CD4-positive, alpha-beta T cell treated with Interleukin-17A for 4 hours (primary cell): ENCODE measurements around the gene MTCL1.

Source experiments
- DNase-seq: peaks from one replicate; pipeline ENCODE4 v3.0.0-alpha.2; 2020; ENCODE audit warnings: mixed read lengths

Gene MTCL1

DNA sequence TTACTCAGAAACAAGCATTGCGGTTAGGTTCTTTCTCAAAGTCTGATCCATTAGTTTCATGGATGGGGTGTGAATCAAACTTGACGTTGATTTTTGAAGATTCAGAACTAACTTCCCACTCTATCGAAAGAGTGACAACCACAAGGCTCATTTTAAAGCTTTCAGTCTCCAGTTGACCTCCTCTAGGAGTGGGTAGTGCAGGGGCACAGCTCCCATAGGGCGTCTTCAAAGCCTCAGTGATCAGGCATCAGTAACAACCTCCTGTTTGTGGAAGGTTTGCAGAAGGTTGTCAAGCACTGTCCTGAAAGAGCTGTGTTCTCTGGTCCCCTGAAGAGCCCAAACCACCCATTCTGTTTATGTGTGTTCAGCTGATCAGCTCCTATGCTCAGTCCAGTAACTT is 10.2 kb downstream of the MTCL1 start:
- no peak for DNase-seq

DNA sequence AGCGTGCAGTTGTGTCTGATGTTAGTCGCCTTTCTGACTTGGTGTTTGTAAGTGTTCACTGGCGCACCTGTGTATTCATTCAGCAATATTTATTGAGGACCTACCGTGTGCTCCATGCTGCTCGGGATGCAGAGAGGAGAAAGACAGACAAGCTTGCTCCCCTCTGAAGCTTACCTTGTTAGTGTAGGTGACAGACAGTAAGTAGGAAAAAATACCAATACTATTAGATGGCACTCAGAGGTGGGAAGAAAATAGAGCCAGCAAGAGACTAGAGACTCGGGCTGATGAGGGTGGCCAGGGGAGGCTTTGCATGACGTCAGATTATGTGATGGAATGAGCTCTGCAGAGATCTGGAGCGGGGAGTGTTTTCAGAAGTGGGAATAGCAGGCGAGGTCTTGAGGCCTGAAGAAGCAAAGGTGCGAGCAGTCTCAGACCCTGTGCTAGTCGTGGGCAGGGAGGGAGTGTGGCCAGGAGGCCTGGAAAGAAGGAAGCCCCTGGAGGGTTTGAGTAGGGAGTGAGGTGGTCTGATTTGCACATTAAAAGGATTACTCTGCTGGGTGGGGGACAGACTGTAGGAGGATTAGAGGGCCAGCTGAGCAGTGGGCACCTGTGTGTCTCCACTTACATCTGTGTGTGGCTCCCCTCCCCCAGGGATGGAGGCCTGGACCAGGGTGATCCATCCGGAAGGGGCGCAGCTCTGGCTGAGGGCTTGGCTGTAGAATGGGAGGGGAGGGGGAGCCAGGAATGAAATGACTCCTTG is 11.8 kb downstream of the MTCL1 start:
- DNase-seq = no peak

DNA sequence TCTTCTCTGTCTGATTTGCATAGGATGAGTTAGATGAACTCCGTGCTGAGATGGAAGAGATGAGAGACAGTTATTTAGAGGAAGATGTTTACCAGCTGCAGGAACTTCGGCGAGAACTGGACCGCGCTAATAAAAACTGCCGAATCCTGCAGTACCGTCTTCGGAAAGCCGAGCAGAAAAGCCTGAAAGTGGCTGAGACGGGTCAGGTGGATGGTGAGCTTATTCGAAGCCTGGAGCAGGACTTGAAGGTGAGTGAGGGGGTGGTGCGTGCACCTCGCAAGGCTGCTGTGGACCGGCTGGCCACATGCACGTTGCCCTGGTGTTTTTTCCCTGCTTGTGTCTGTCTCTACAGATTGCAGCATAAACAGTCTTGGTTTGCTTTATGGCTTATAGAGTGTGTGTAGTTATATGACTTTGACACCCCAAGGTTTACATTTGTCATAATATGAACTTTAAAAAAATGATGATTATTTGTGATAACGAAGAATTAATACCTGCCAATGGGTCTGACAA is 13.1 kb downstream of the MTCL1 start:
- no peak for DNase-seq

DNA sequence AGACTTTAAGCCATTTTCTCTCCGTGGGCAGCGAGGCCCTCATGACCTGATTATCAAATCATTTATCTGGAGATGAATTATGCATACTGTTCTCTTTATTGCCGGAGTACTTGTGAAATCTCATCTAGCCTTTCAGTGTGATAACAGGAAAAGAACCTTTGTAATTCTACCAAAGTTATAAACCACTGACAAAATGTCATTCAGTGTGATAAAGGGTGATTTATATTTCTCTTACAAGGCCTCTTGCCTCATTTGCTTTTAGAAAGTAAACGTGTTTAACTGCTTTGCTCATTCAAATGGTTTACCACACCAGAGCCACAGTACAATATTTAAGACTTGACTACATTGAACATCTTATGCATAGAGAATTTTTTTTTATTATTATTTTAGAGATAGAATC is 13.8 kb downstream of the MTCL1 start:
- no peak for DNase-seq

DNA sequence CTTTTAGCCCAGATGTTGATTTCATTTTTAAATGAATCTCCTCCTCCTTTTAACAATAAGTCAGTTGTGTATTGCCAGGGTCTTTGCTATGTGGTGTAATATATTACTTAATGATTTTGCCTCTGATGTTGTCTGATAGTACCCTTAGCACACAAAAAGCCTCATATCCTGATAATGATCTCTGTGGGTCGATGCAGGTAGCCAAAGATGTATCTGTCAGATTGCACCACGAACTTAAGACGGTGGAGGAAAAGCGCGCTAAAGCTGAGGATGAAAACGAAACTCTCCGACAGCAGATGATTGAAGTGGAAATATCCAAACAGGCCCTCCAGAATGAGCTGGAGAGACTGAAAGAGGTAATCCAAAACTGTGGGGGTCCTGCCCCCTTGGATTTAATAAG is 14.8 kb downstream of the MTCL1 start:
- no peak for DNase-seq

DNA sequence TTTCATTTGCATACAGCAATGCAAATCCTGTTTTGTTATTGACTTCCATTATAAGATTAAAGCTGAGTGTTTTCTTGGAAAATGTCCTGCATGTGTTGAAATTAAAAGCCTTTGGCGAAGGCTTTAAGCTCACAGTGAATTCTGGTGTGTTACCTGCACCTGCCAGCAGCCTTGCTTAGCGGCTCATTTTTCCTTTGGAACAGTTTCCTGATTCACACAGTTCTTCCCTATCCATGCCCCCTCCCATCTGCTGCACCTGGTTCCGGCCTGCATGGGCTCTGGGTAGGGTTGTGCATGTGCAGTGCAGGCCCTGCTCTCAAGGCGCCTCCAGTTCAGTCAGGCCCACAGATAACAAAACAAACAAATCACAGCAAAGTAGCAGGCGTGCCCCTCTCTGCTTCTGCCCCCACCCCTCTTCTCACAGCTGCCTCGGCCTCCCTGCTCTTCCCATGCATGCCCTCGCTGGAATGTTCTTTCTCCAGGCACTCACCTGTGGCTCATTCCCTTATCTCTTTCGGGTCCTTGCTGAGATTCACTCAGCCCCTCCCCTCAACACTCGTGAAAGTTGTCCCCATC is 15.8 kb downstream of the MTCL1 start:
- no peak for DNase-seq

DNA sequence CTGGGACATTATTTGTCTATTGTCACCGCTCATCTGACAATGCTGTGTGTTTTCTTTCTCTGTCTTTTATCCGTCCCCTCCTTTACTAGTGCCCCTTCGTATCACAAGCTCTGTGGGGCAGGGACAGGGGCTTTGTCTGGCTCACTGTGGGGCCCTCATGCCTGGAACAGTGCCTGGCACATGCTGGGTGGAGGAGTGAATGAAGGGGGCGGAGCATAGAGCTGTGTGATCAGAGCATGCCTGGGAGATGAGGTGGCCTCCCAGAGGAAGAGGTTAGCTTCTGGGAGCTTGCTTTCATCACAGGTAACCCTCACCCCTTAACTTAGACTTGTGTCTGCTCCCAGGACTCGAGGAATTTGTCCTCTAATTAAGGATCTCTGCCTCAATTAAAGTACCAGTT is 16.4 kb downstream of the MTCL1 start:
- DNase-seq = no peak

DNA sequence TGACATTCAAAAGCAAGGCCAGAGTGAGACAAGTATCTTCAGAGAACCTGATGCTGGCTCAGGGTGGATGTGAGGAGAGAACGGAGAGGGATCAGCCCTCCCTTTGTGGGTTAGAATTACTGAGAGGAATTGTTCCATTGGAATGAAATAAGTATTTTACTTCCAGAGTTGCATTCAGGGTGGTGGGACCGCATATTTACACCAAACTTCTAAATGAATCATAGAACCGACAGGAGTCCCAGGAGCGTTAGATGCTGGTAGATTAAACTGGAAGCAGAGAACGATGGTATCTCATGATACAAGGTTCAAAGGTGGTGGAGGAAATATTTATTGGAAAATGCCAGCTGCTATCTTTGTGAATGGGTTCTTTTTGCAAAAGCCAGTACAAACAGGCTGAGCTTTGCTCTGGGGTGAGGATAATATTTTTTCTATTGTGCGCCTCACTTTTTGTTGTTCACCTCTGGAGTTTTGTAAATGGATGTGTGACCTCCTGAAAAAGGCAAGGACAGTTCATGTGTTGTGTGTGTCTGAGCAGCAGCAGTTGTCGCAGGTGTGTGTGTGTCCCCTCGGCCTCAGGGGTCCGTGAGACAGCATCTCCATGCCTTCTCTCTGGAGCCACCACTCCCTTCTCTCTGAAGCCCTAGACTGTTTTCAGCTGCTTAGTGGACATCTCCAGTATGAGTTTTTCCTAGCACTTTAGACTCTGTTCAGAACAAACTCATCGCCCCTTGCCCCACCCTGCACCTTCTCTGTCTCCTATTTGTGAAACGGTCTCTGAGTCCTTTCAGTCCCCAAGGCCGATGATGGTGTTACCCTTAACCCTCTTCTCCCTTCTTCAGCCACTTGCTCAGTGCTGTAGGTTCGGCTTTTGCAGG is 17.8 kb downstream of the MTCL1 start:
- DNase-seq = no peak

DNA sequence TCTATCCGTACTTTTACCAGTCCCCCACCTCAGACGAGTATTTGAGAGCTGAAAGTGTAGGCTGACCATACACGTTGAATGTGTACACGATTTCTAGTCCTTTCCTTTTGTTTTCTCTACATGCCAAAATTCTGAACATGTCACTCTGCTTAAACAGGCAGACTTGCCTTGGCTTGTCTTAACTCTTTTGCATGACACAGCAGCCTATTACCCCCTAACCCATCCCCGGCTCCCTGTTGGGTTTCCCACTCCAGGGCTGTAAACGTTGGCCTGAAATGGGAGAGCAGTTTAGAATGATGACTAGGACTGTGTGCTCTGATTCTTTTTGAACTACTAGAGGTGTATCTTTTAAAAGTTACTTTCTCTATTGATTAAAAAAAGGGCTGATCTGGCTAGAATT is 19.1 kb downstream of the MTCL1 start:
- no peak for DNase-seq

DNA sequence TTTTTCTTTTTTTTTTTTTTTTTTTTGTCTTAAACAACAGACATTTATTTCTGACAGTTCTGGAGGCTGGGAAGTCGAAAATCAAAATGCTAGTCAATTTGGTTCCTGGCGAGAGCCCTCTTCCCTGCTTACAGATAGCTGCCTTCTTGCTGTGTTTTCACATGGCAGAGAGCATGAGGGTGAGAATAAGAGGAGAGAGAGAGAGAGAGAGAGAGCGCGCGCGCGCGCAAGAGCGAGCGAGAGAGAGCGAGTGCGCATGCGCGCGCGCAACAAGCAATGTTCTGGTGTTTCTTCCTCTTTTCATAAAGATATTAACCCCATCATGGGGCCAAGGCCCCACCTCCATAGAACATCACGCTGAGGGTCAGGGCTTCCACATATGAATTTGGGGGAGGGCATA is 20.9 kb downstream of the MTCL1 start:
- no peak for DNase-seq

DNA sequence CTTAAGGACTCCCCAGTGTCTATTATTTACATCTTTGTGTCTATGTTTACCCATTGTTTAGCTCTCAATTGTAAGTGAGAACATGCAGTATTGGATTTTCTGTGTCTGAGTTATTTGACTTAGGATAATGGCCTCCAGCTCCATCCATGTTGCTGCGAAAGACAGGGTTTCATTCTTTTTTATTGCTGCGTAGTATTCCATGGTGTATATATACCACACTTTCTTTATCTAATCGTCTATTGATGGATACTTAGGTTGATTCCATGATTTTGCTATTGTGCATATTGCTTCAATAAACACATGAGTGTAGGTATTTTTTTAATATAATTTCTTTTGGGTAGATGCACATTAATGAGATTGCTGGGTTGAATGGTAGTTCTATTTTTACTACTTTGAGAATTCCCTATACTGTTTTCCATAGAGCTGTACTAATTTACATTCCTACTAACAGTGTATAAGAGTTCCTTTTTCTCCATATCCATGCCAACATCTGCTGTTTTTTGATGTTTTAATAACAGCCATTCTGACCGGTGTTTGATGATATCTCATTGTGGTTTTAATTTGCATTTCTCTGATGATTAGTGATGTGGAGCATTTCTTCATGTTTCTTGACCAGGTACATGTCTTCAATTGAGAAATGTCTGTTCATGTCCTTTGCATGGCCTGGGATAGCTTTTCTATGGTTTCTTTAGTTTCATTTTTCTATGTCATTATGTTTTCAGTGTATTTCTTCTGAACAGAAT is 21.8 kb downstream of the MTCL1 start:
- DNase-seq = no peak

DNA sequence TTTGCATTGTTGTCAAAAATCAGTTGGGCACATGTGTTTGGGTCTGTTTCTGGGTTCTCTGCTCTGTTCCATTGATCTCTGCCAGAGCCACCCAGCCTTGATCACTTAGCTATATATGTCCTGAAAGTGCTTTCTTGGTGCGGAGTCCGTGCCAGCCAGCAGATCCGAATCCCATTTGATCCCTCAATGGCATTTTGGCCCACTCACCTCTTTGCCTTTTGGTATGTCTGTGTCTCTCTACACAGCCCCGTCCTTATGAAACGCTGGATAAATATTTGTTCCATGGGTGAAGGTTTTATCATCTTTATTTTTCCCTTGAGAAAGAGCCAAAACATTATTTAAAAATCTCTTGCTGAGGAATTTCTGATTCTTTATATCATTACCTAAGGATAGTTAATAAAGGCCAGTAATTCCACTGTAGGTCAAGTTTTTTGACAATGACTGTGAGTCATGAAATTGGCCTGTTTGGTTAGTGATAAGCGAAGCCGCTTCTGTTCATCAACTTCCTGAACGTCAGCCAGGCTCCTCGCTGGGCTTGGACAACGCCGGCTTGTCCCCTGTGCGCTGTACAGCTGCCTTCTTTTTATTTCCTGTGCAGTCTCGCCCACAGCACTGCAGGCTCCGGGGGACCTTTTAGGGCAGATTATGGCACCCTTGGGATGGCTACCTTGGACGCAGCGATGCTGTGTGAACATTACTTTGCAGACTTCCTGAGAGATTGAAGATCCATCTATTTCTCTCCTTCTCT is 24.9 kb downstream of the MTCL1 start:
- DNase-seq = no peak

DNA sequence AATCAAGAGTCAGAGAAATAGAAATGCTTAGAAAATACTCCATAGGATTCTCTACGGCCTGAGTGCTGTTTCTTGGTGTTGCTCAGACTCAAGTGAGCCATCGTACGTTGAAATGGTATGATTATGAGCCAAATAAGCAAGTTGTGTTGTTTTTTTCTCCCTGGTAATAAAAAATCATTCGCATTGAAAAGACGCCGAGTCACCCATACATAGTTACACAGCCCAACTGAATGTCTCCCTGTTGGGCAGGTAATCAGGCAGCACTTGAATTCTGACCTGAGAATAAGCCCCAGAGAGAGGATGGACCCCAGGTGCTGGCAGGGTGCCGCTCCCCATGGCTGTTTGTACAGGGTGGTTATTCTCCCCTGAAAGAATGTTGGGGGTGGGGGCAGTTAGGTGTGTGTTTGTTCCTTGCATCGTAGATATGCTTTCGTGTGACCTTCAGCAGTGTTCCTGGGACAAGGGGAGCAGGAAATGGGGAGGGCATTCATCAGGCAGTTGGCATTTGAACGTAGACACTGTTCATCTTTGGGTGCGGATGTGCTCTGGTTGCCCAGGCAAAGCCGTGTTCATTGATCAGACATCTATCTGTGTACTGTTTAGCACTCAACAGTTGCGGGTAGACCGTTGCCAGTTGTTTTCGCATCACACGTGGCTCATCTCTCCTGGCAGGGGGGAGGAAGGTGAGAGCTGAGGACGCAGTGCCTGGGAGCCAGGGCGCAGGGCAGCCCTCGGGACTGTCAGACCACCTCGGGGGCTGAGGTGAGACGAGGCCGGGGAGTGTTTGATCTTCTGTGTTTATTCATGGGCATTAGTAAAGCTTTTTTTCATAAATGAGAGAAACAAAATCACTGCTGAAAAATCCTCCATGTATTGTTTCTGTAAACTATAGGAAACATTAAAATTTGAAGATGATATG is 27.3 kb downstream of the MTCL1 start:
- no peak for DNase-seq

DNA sequence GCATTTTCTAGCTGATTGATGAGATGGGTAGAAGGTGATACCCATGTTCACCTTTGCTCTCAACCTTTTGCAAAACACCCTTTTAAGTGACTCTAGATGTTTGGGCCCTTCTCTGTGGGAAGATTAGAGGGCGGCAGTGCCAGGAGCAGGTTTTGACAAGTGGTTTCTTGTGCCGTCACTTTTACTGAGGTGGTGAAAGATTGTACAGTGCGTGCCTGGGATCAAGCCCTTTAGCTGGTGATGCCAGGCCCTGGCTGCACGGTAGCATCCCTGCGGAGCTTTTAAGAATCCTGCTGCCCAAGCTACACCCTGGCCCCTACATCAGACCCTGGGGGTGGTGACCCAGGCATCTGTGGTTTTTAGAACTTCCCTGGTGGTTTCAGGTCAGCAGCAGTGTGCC is 29.1 kb downstream of the MTCL1 start:
- no peak for DNase-seq

DNA sequence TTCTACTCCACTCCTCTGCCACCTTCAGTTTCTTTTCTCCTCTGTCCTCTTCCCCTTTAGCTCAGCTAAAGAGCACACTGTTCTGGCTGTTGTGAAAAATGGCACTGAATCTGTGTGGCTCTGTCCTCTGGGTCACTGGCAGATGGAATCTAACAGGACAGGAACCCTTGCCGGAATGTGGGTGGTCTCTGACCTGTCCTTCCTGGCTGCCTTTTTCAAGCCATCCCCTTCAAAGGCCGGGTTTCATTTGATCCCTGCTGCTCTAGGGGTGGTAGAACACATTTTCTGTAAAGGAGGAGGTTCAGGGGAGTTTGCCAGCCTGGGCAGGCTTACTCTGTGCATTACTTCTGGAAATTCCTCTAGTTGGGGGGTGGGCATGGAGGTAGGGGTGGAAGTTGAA is 29.9 kb downstream of the MTCL1 start:
- no peak for DNase-seq

DNA sequence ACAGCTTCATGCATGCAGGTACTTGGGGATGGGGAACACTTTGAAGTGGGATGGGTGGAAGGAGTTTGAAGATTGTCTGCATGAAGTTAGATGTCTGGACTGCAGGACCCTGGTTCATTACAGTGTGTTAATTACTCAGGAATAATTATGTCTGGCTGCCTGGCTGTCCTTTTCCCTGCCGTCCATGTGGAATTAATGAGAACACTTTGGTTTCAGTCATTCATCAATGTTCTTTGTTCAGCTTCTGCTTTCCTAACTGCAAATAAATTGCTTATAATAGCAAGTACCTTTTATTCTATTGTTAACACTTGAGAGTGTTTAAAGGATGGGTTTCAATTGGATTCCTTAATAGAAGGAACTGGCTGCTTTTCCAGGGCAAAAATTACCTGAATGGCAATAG is 35.8 kb downstream of the MTCL1 start:
- DNase-seq = no peak

DNA sequence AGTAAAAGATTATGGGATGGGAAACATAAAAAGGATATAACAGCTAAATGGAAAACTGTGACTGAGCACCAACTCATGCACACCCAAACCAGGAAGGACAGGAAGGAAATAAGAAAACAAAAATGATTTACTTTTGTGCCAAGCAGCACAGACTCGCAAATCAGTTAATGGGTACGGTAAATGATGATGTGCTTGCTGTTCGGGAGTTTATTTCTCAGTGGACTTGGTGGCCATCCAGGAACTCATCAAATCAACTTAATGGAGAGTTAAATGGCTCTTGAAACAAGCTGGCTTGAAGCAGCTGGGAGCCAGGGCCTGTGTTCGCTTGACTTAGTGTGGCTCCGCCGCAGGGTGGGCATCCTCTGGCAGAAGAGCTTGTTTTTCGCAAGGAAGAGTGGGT is 36.2 kb downstream of the MTCL1 start:
- no peak for DNase-seq

DNA sequence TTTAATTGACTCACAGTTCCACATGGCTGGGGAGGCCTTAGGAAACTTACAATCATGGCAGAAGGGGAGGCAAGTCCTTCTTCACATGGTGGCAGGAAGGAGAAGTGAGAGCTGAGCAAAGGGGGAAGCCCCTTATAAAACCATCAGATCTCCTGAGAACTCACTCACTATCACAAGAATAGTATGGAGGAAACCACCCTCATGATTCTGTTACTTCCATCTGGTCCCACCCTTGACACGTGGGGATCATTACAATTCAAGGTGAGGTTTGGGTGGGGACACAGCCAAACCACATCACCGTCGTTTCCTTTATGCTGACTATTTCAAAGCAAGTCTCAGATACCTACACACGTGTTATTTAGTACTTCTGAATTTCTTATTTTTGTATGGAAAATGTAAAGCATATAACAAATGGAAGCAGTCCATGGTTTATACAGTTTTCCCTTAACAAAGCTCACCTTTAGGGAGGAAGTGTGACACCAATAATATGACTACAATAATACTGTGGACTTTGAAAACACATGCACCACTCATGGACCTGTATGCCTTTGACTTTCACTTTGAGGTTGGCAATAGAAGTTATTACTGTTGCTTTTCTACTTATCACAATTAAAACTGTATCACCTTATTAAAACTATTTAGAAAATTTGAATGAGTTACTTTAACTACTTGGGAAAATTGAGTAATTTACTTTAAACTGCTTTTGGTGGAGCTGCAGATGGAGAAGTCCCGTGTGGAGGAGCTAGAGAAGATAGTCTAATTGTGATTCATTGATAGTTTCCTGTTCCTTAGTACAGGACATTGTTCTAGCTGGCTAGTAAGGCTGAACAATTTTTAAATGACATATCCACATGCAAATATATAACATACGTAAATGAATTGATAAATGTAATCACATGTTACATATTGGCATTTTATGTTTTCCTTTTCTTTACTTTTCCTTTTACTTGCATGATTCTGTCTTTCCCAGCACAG is 37.3 kb downstream of the MTCL1 start:
- DNase-seq = no peak

DNA sequence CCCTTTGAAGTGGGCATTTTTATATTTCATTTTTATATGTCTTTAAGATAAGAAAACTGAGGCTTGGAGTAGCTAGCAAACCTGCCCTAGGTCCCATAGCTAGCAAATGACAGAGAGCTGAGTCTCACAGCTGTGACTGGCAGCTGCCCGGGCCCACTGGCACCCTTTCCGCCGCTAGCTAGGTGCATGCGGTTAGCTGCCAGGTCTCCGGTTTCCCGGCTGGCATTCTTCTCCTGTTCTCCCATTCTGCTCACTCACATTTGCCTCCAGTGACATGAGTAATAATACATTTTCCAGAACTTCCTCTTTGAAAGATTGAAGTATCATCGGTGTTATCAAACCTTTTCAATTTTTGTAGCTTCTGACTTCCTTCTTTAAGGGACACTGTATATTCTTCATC is 38.7 kb downstream of the MTCL1 start:
- no peak for DNase-seq

DNA sequence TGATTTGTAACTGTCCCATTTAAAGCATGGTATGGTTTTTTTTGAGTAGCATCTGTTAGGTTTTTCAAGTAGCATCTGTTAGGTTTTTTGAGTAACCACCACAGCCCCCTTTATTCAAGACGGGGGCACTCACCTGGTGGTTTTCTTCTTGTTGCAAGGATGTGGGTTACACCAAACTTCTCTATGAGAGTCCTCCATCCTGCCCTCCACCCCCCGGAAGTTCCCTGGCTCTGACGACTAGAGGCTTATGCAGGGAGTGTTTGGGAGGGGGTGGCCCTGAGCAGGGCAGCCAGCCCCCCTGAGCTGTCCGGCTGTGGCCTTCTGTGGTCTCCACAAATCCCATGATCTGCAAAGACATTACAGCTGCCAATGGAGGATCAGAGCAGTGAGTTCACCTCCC is 39.3 kb downstream of the MTCL1 start:
- DNase-seq = peak; percentile 51
